Endothelial cell of umbilical vein (primary cell): Measurements from ENCODE around the gene BABAM2. TPM values are rescaled to one million over a fixed set of nuclear protein-coding genes. Genes with fewer than 3 reads are reported as not detected.

Experiments
- BruUV-seq: library from RNA; stranded (reverse); fragments of 400-500 nt; replicated peaks from 2 replicates; lab custom pipeline; 2021; lab: Mats Ljungman, UMichigan
- CTCF ChIA-PET: fragments of 300-600, 350-600 bp; sonication (Branson Sonifier 250); formaldehyde crosslinking; loops from one replicate; lab custom pipeline; 2021; ENCODE audit warnings: antibody characterized with exemption, inconsistent platforms; lab: Charles Lee
- POLR2A ChIA-PET: fragments of 300-600, 350-600 bp; sonication (Branson Sonifier 250); formaldehyde crosslinking; loops from one replicate; lab custom pipeline; 2021; ENCODE audit warnings: antibody characterized with exemption, inconsistent platforms; lab: Charles Lee
- DNase-seq: peaks from one replicate; pipeline ENCODE4 v3.0.0-alpha.2; 2011; ENCODE audit warnings: low read depth, low spot score
- FAIRE-seq: peaks from 2 replicates; lab custom pipeline; 2011; peaks lifted over from hg19 to GRCh38; lab: Jason Lieb, UNC
- H2AFZ ChIP-seq: 2 replicates; pipeline ENCODE4 v1.6.0; 2012; ENCODE audit warnings: low read depth, low read length, control low read depth, inconsistent platforms
- H3K27ac ChIP-seq: 2 replicates; pipeline ENCODE4 v1.5.1; 2011; ENCODE audit warnings: low read depth, mild to moderate bottlenecking, control low read depth, low read length, moderate library complexity; ENCODE audit not compliant: insufficient read depth
- H3K27me3 ChIP-seq, 2 experiments: 2 replicates each; pipeline versions ENCODE4 v1.6.0 to v1.6.1; 2011; ENCODE audit warnings: low read length in 2 of 2, mixed read lengths in 1 of 2; ENCODE audit not compliant: control insufficient read depth in 2 of 2, insufficient read depth in 2 of 2
- H3K36me3 ChIP-seq, 2 experiments: 2 replicates in 1 of 2; 3 replicates in 1 of 2; pipeline ENCODE4 v1.5.1; 2011; ENCODE audit warnings: low read length in 2 of 2, mild to moderate bottlenecking in 1 of 2, moderate library complexity in 1 of 2; ENCODE audit not compliant: control insufficient read depth in 2 of 2, insufficient read depth in 2 of 2; ENCODE audit errors: extremely low read depth in 1 of 2
- H3K4me1 ChIP-seq: 3 replicates; pipeline ENCODE4 v1.5.1; 2011; ENCODE audit warnings: mild to moderate bottlenecking, low read length; ENCODE audit not compliant: control insufficient read depth, insufficient read depth; ENCODE audit errors: extremely low read depth
- H3K4me2 ChIP-seq: 2 replicates; pipeline ENCODE4 v1.6.1; 2011; ENCODE audit warnings: low read length, control low read depth, mixed read lengths; ENCODE audit not compliant: insufficient read depth
- H3K4me3 ChIP-seq, 3 experiments: fragments of 200-600 bp in 1 of 3; sonication (generic), shearing (Covaris generic) in 1 of 3; replicated peaks in 1 of 3; 2 replicates each; pipeline ENCODE4 v1.5.1; 2011 to 2016; ENCODE audit warnings: control low read depth in 3 of 3, low read length in 3 of 3, mild to moderate bottlenecking in 2 of 3, inconsistent platforms in 1 of 3, low read depth in 1 of 3, moderate library complexity in 1 of 3; ENCODE audit not compliant: insufficient read depth in 1 of 3
- H3K79me2 ChIP-seq: 2 replicates; pipeline ENCODE4 v1.6.0; 2012; ENCODE audit warnings: low read length, inconsistent platforms; ENCODE audit not compliant: control insufficient read depth, insufficient read depth
- H3K9ac ChIP-seq: replicated peaks from 2 replicates; pipeline ENCODE3; 2011; ENCODE audit warnings: low read length, control low read depth; ENCODE audit not compliant: insufficient read depth; ENCODE audit errors: extremely low read depth
- H3K9me1 ChIP-seq: replicated peaks from 3 replicates; pipeline ENCODE4 v1.6.0; 2011; ENCODE audit warnings: mild to moderate bottlenecking, low read length; ENCODE audit not compliant: control insufficient read depth, insufficient read depth; ENCODE audit errors: extremely low read depth
- H3K9me3 ChIP-seq: replicated peaks from 2 replicates; pipeline ENCODE4 v1.5.1; 2012; ENCODE audit warnings: low read length, inconsistent platforms; ENCODE audit not compliant: control insufficient read depth, insufficient read depth
- H4K20me1 ChIP-seq: replicated peaks from 2 replicates; pipeline ENCODE3; 2011; ENCODE audit warnings: mild to moderate bottlenecking, low read length; ENCODE audit not compliant: control insufficient read depth, insufficient read depth; ENCODE audit errors: extremely low read depth
- CTCF ChIP-seq, 2 donors: IDR thresholded peaks; 1 replicate in 1 of 2; 2 replicates in 1 of 2; pipeline ENCODE4 v1.5.1; 2011; ENCODE audit warnings: low read length in 2 of 2, mild to moderate bottlenecking in 2 of 2, moderate library complexity in 2 of 2, control low read depth in 1 of 2, inconsistent platforms in 1 of 2, low read depth in 1 of 2; ENCODE audit not compliant: insufficient read depth in 1 of 2; ENCODE audit errors: extremely low read depth in 1 of 2
- EZH2 ChIP-seq: IDR thresholded peaks from 2 replicates; pipeline ENCODE4 v1.6.1; 2012; ENCODE audit warnings: borderline replicate concordance, low read depth, mild to moderate bottlenecking, moderate library complexity, low read length, inconsistent platforms; ENCODE audit not compliant: severe bottlenecking
- FOS ChIP-seq: IDR thresholded peaks from 2 replicates; pipeline ENCODE4 v1.6.1; 2011; ENCODE audit warnings: mild to moderate bottlenecking, low read length, moderate library complexity, borderline replicate concordance; ENCODE audit not compliant: insufficient read depth
- GATA2 ChIP-seq: IDR thresholded peaks from 2 replicates; pipeline ENCODE4 v1.7.0; 2011; ENCODE audit warnings: low read depth, mild to moderate bottlenecking, moderate library complexity, mixed read lengths, low read length; ENCODE audit not compliant: insufficient read length, insufficient read depth
- JUN ChIP-seq: IDR thresholded peaks from 2 replicates; pipeline ENCODE4 v1.6.1; 2011; ENCODE audit warnings: borderline replicate concordance, low read depth; ENCODE audit not compliant: insufficient read length, insufficient read depth
- MYC ChIP-seq: IDR thresholded peaks from one replicate; pipeline ENCODE4 v1.6.1; 2011; ENCODE audit warnings: mild to moderate bottlenecking, low read depth, low read length
- POLR2A ChIP-seq: IDR thresholded peaks from 2 replicates; pipeline ENCODE4 v1.6.1; 2012; ENCODE audit warnings: low read depth, mild to moderate bottlenecking, control low read depth, low read length
- POLR2AphosphoS5 ChIP-seq: IDR thresholded peaks from 2 replicates; pipeline ENCODE4 v1.6.1; 2012; ENCODE audit warnings: low read depth, mild to moderate bottlenecking, control low read depth, low read length, moderate library complexity; ENCODE audit not compliant: insufficient read depth
- dilution Hi-C: fragments of 300-500 bp; cut with MboI; formaldehyde crosslinking; loops from one replicate; pipeline ENCODE4 v1.15.0; 2019; ENCODE audit warnings: low sequenced_read_pairs; ENCODE audit not compliant: extremely low pct_ligation_motif_present
- intact Hi-C: fragments of 100-400 bp; cut with micrococcal nuclease; formaldehyde crosslinking; loops from one replicate; pipeline ENCODE4 v1.10.0; 2022
- polyA plus RNA-seq, 4 experiments: library from polyadenylated mRNA; depleted of rRNA in 3 of 4; stranded (reverse) in 3 of 4; unstranded in 1 of 4; fragments of >200 nt; gene quantifications; 2 replicates each; pipeline versions ENCODE4 v1.2.1 to v1.2.3, GENCODE V29; 2011 to 2012; ENCODE audit warnings: missing spikeins in 1 of 4
- total RNA-seq: library from RNA; stranded (reverse); gene quantifications from 2 replicates; pipeline ENCODE4 v1.2.3, GENCODE V29; 2021
- TF ChIP-seq, protein P1 (sequence below): IDR thresholded peaks from 2 replicates; pipeline ENCODE4 v1.6.1; 2011; ENCODE audit not compliant: insufficient read depth, insufficient read length

The BABAM2 gene
- total and polyA plus RNA-seq, 2 donors (not counting 3 experiments of a cell fraction or from before 2014, with no cell fraction given), result 19.9 to 27.6 TPM

- no peak overlapping the region for H3K9ac ChIP-seq
- peaks cover 29% of the 10 kb centered on the region for H3K4me1 ChIP-seq
- ChIA-PET POLR2A (no interaction called here), CTCF (no interaction called here)
- DNase-seq, result no peak
- intact Hi-C loops (no loop called here), dilution Hi-C loops (no loop called here)
- H4K20me1 ChIP-seq, result no peaks in the 10 kb centered on the region
- no peaks in the 10 kb centered on the region for H3K27me3 ChIP-seq
- no peak overlapping the region for H3K4me3 ChIP-seq
- H3K4me2 ChIP-seq, result no peak overlapping the region
- no peak for FAIRE-seq
- H3K27ac ChIP-seq, result no peak overlapping the region
- no peaks in the 10 kb centered on the region for H3K36me3 ChIP-seq
- H3K9me1 ChIP-seq, result no peaks in the 10 kb centered on the region
- no TSS peak for BruUV-seq
- TF ChIP-seq MYC, result no peak
- TF ChIP-seq JUN, result no peak
- TF ChIP-seq POLR2AphosphoS5, result no peak
- no peak for TF ChIP-seq EZH2
- TF ChIP-seq FOS, result no peak
- H3K9me3 ChIP-seq, result no peaks in the 10 kb centered on the region
- H3K79me2 ChIP-seq, result no peaks in the 10 kb centered on the region
- H2AFZ ChIP-seq, result no peak overlapping the region
Observed at GRCh38 chr2:27888790-27889189, 1.7 kb upstream of the BABAM2 start.

DNA sequence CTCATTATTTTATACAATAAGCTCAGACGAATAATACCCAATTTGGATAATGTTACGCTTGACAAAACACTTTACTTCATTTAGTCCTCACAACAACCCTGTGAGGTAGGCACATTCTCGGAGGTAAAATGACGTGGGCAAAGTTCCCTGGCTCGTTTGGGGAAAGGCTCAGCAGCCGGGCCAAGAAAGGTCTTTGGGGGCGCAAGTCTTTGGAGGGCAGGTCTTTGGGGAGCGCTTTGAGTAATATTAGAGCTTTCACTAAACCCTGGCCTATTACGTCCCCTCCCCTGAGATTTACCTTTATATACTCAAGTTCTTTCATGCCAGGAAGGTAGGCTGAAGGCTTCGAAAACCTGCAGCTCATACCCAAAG, 769 bp upstream of the BABAM2 start:
- DNase-seq (no peak), FAIRE-seq (no peak)
- peak overlapping the region; percentile 95 for H3K9ac ChIP-seq
- H3K9me1 ChIP-seq, result no peaks in the 10 kb centered on the region
- H3K79me2 ChIP-seq, result no peaks in the 10 kb centered on the region
- no peaks in the 10 kb centered on the region for H3K27me3 ChIP-seq
- ChIA-PET CTCF (interaction anchor here (1.4 to 1.8 kb wide), 2 partner anchors 136 to 186 kb away, joined by 6 to 7 read pairs; no protein-coding TSS in a partner anchor), POLR2A (interaction anchor here (0.9 to 1.2 kb wide), 2 partner anchors 91 to 191 kb away, joined by 3 read pairs; no protein-coding TSS in a partner anchor)
- dilution Hi-C loops (no loop called here), intact Hi-C loops (loop anchor here (1.0 to 10.0 kb wide), 9 partner anchors 31 to 503 kb away; partner anchors contain the start of genes FOSL2 and MRPL33)
- H3K4me2 ChIP-seq, result peak overlapping the region; percentile 77
- TF ChIP-seq EZH2 (no peak), FOS (no peak), POLR2AphosphoS5 (no peak), MYC (no peak), CTCF (IDR thresholded peaks at IDR 0.05; ENCODE audit: extremely low read depth in 1 of 2, insufficient read depth in 1 of 2, low read depth in 1 of 2, low read length in 2 of 2) (no peak), POLR2A (no peak), GATA2 (no peak), JUN (no peak)
- TF ChIP-seq, protein P1, sequence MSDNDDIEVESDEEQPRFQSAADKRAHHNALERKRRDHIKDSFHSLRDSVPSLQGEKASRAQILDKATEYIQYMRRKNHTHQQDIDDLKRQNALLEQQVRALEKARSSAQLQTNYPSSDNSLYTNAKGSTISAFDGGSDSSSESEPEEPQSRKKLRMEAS, result no peak
- H3K4me1 ChIP-seq, result peaks cover 24% of the 10 kb centered on the region
- peak overlapping the region; percentile 2 to 69 (median 55) for H3K4me3 ChIP-seq
- peak overlapping the region; percentile 69 for H2AFZ ChIP-seq
- no peaks in the 10 kb centered on the region for H4K20me1 ChIP-seq
- H3K27ac ChIP-seq, result peak overlapping the region; percentile 88
- no peaks in the 10 kb centered on the region for H3K9me3 ChIP-seq
- no TSS peak for BruUV-seq
- H3K36me3 ChIP-seq, result no peaks in the 10 kb centered on the region
